HCT116 (cell line): ENCODE data around the gene RBFOX2. TPM values are rescaled to one million over a fixed set of nuclear protein-coding genes. Genes with fewer than 3 reads are reported as not detected.

Experiments
- ATAC-seq: fragments of 200-7000 bp; cut with Tn5 transposase; 2 replicates; pipeline ENCODE4 v1.9.1; 2020; ENCODE audit warnings: mild to moderate bottlenecking, moderate library complexity
- BruUV-seq: library from RNA; stranded (reverse); fragments of 400-500 nt; replicated peaks from 2 replicates; lab custom pipeline; 2021; lab: Mats Ljungman, UMichigan
- CTCF ChIA-PET: fragments of 300-600 bp; sonication (Branson Sonifier 250); formaldehyde crosslinking; loops from one replicate; lab custom pipeline; 2021; ENCODE audit warnings: antibody characterized with exemption; lab: Charles Lee
- POLR2A ChIA-PET: fragments of 300-600, 350-600 bp; sonication (Branson Sonifier 250); formaldehyde crosslinking; loops from one replicate; lab custom pipeline; 2021; ENCODE audit warnings: antibody characterized with exemption; lab: Charles Lee
- RAD21 ChIA-PET, 2 experiments: fragments of 300-600 bp; sonication (Branson Sonifier 250); formaldehyde crosslinking; loops; one replicate each; lab custom pipeline; 2023; ENCODE audit warnings: low total read pairs in 2 of 2; ENCODE audit not compliant: uncharacterized antibody in 2 of 2, unreplicated experiment in 2 of 2, low non-redundant PET in 1 of 2; lab: Charles Lee
- DNase-seq: peaks from one replicate; pipeline ENCODE4 v3.0.0-alpha.2; 2010; ENCODE audit warnings: low read depth, low spot score
- H2AFZ ChIP-seq: fragments of 200-600 bp; shearing (Covaris generic), sonication (generic); 2 replicates; pipeline ENCODE4 v1.6.1; 2017; ENCODE audit warnings: low read depth, mixed run types, mixed read lengths, antibody characterized with exemption, low read length; ENCODE audit not compliant: poor library complexity, severe bottlenecking
- H3K27ac ChIP-seq: 2 replicates; pipeline ENCODE4 v1.5.1; 2012; ENCODE audit warnings: low read depth, low read length
- H3K27me3 ChIP-seq: fragments of 200-600 bp; sonication (generic); 2 replicates; pipeline ENCODE4 v1.6.1; 2016; ENCODE audit warnings: mixed run types, low read length, mixed read lengths; ENCODE audit not compliant: insufficient read depth
- H3K36me3 ChIP-seq, 2 experiments: fragments of 200-500 bp in 1 of 2; fragments of 200-600 bp in 1 of 2; sonication (Bioruptor generic) in 1 of 2; sonication (generic) in 1 of 2; 2 replicates each; pipeline versions ENCODE4 v1.5.1 to v1.6.1; 2014 to 2016; ENCODE audit warnings: low read length in 2 of 2, inconsistent platforms in 1 of 2, mixed read lengths in 1 of 2, mixed run types in 1 of 2; ENCODE audit not compliant: insufficient read depth in 2 of 2, control insufficient read depth in 1 of 2
- H3K4me1 ChIP-seq, 2 experiments: fragments of 200-600 bp in 1 of 2; sonication (generic) in 1 of 2; 2 replicates each; pipeline versions ENCODE4 v1.5.1 to v1.6.1; 2012 to 2017; ENCODE audit warnings: low read length in 2 of 2, inconsistent platforms in 1 of 2, mild to moderate bottlenecking in 1 of 2, mixed read lengths in 1 of 2, mixed run types in 1 of 2, moderate library complexity in 1 of 2; ENCODE audit not compliant: insufficient read depth in 2 of 2, control insufficient read depth in 1 of 2
- H3K4me2 ChIP-seq: fragments of 200-600 bp; sonication (generic); 2 replicates; pipeline ENCODE4 v1.6.1; 2017; ENCODE audit warnings: mixed run types, low read length, mixed read lengths
- H3K4me3 ChIP-seq, 2 experiments: fragments of 200-600 bp in 1 of 2; sonication (generic) in 1 of 2; replicated peaks in 1 of 2; 2 replicates each; pipeline ENCODE4 v1.5.1; 2011 to 2016; ENCODE audit warnings: low read length in 2 of 2, control low read depth in 1 of 2, low read depth in 1 of 2, mild to moderate bottlenecking in 1 of 2, mixed read lengths in 1 of 2, mixed run types in 1 of 2
- H3K79me2 ChIP-seq: fragments of 200-600 bp; sonication (generic); 2 replicates; pipeline ENCODE4 v1.6.1; 2017; ENCODE audit warnings: mild to moderate bottlenecking, mixed run types, low read length, moderate library complexity, mixed read lengths; ENCODE audit not compliant: insufficient read depth
- H3K9ac ChIP-seq: fragments of 200-600 bp; sonication (generic); 2 replicates; pipeline ENCODE4 v1.6.1; 2016; ENCODE audit warnings: low read length, mixed read lengths
- H3K9me2 ChIP-seq: fragments of 200-600 bp; sonication (generic), shearing (Covaris generic); 2 replicates; pipeline ENCODE4 v1.6.1; 2017; ENCODE audit warnings: mixed run types, mild to moderate bottlenecking, moderate library complexity; ENCODE audit not compliant: insufficient read depth
- H3K9me3 ChIP-seq, 2 experiments: fragments of 200-500 bp in 1 of 2; fragments of 200-600 bp in 1 of 2; sonication (Bioruptor generic) in 1 of 2; sonication (generic) in 1 of 2; 2 replicates each; pipeline ENCODE4 v1.6.1; 2014 to 2017; ENCODE audit warnings: low read length in 2 of 2, mixed read lengths in 2 of 2, inconsistent platforms in 1 of 2, low read depth in 1 of 2, mild to moderate bottlenecking in 1 of 2, mixed run types in 1 of 2, moderate library complexity in 1 of 2; ENCODE audit not compliant: control insufficient read depth in 1 of 2, insufficient read depth in 1 of 2
- H4K20me1 ChIP-seq: fragments of 200-600 bp; sonication (generic), shearing (Covaris generic); 2 replicates; pipeline ENCODE4 v1.6.1; 2017; ENCODE audit warnings: mixed run types, mild to moderate bottlenecking, moderate library complexity; ENCODE audit not compliant: insufficient read depth
- CBX3 ChIP-seq: IDR thresholded peaks from 2 replicates; pipeline ENCODE4 v1.6.1; 2012; ENCODE audit warnings: low read depth
- EZH2 ChIP-seq: fragments of 200-600 bp; sonication (generic); IDR thresholded peaks from 2 replicates; pipeline ENCODE4 v1.6.1; 2017; ENCODE audit warnings: antibody characterized with exemption, mixed run types
- POLR2AphosphoS5 ChIP-seq: IDR thresholded peaks from 2 replicates; pipeline ENCODE4 v1.6.1; 2011; ENCODE audit warnings: mild to moderate bottlenecking, low read depth, low read length, moderate library complexity
- RAD21 ChIP-seq: IDR thresholded peaks from 2 replicates; pipeline ENCODE4 v1.6.1; 2012; ENCODE audit warnings: low read depth, mild to moderate bottlenecking
- SIN3A ChIP-seq: IDR thresholded peaks from 2 replicates; pipeline ENCODE4 v1.6.1; 2012; ENCODE audit warnings: low read depth
- SRF ChIP-seq: IDR thresholded peaks from 2 replicates; pipeline ENCODE4 v1.6.1; 2012; ENCODE audit warnings: low read depth
- YY1 ChIP-seq: IDR thresholded peaks from 2 replicates; pipeline ENCODE4 v1.6.1; 2011; ENCODE audit warnings: low read length, low read depth, moderate library complexity, mild to moderate bottlenecking; ENCODE audit not compliant: insufficient replicate concordance; ENCODE audit errors: extremely low read depth
- intact Hi-C: fragments of 100-400 bp; cut with micrococcal nuclease; formaldehyde crosslinking; loops from 2 replicates; pipeline ENCODE4 v1.10.0; 2022
- total RNA-seq: library from RNA; stranded (reverse); gene quantifications from one replicate; pipeline ENCODE4 v1.2.1, GENCODE V29; 2021; ENCODE audit not compliant: unreplicated experiment
- TF ChIP-seq, protein P1 (sequence below): IDR thresholded peaks from 2 replicates; pipeline ENCODE4 v1.6.1; 2012

The RBFOX2 gene
- total RNA-seq, 1 experiment from 2014 or later = 83.9 TPM

DNA sequence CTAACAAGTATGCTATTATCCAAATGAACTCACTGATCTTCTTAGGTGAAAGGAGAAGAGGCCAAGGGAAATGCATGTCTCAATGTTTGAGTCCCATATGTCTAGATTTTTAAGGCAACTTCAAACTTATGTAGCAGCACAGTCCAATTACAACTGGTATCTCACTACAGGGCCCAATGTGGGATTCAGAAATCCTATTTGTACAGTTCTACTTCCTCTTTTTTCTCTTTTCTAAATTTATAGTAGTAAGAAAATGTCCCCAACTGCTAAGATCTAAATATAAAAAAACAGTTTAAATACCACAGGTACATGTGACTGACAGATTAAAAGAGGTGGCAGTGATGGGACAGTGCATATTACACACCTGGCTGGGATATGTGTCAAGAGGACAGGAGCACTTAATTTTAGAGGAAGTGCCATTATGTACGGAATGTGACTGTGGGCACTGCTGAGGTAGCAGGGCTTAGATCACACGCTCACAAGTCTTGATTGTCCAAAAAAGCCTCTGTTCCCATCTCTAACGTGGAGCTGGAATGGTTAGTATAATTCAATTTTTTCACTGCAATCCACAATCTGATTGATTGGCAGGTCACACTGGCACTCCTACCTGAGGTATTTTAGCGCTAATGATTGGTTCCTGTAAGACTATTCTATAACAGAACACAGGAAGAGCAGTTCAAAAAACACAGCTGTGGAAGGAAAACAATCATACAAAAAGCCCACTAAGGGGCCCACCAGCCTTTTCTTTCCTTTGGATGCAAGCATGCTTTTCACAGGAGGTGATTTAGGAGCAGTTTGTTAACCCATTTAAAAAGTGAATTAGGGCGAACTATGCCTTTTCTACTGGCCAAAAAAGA lies 276.4 kb downstream of the RBFOX2 start:
- ChIA-PET RAD21 (no interaction called here), POLR2A (no interaction called here), CTCF (no interaction called here)
- Histone ChIP-seq H3K9ac (no peak overlapping the region), H3K27ac (no peak overlapping the region), H3K4me3 (no peak overlapping the region), H3K9me2 (no peaks in the 10 kb centered on the region), H3K4me1 (no peaks in the 10 kb centered on the region), H3K4me2 (no peak overlapping the region), H2AFZ (no peak overlapping the region), H3K9me3 (no peaks in the 10 kb centered on the region), H4K20me1 (no peaks in the 10 kb centered on the region; the same call in 1 of the 2 replicates), H3K27me3 (no peaks in the 10 kb centered on the region), H3K36me3 (peaks cover 0 to 7% of the 10 kb centered on the region in 2 experiments; a peak in 2 of 4 replicates), H3K79me2 (no peaks in the 10 kb centered on the region; the same call in 1 of the 2 replicates)
- no peak for ATAC-seq
- no peak for TF ChIP-seq SRF
- no peak for TF ChIP-seq CBX3
- no peak for TF ChIP-seq EZH2
- TF ChIP-seq SIN3A = no peak
- no peak for TF ChIP-seq RAD21
- TF ChIP-seq POLR2AphosphoS5 = no peak
- no peak for TF ChIP-seq YY1
- TF ChIP-seq, protein P1, sequence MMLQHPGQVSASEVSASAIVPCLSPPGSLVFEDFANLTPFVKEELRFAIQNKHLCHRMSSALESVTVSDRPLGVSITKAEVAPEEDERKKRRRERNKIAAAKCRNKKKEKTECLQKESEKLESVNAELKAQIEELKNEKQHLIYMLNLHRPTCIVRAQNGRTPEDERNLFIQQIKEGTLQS = no peak
- BruUV-seq = no TSS peak
- no peak for DNase-seq
- intact Hi-C loops = no loop called here

DNA sequence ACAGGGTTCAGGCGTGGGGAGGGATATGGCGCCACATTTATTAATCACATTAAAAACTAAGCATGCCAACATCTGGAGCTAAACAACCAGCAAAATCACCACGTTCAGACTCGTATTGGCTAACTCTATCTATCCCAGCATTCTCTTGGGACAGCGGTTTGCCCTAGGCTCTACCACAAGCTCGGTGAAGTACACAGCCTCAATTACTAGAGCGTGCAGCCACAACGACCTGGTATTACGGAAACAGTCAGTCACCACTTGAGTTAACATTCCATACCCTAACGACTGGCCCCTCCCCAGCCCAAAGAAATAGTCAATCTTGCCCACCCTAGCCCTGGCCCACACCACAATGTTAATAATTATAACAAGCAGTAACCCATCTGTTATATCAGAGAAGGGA lies 278.8 kb downstream of the RBFOX2 start:
- Histone ChIP-seq H3K27ac (no peak overlapping the region), H3K4me2 (no peak overlapping the region), H3K9me2 (no peaks in the 10 kb centered on the region), H2AFZ (no peak overlapping the region), H4K20me1 (no peaks in the 10 kb centered on the region; the same call in 1 of the 2 replicates), H3K4me1 (no peaks in the 10 kb centered on the region), H3K9me3 (no peaks in the 10 kb centered on the region), H3K27me3 (no peaks in the 10 kb centered on the region), H3K79me2 (no peaks in the 10 kb centered on the region; the same call in 1 of the 2 replicates), H3K4me3 (no peak overlapping the region), H3K36me3 (0 out of 4 replicates have a peak, but pooled peaks cover 3 to 5% of the 10 kb centered on the region in 2 experiments), H3K9ac (no peak overlapping the region)
- RAD21 ChIA-PET = no interaction called here
- no TSS peak for BruUV-seq
- DNase-seq (no peak), ATAC-seq (no peak)
- TF ChIP-seq, protein P1 = no peak
- POLR2A ChIA-PET = no interaction called here
- intact Hi-C loops = no loop called here
- CTCF ChIA-PET = no interaction called here
